HG03457 (cell line): ENCODE results near the gene ZNF580.

Source experiments
- ATAC-seq: cut with Tn5 transposase; IDR thresholded peaks from one replicate; pipeline ENCODE4 v1.9.1; 2021; ENCODE audit warnings: moderate number of reproducible peaks; ENCODE audit not compliant: unreplicated experiment

The ZNF580 gene

GRCh38 chr19:55690109-55690768 lies 49.4 kb downstream of the ZNF580 start:
- ATAC-seq, result no peak

GRCh38 chr19:55690769-55691545 lies 50.2 kb downstream of the ZNF580 start:
- ATAC-seq, result no peak

DNA sequence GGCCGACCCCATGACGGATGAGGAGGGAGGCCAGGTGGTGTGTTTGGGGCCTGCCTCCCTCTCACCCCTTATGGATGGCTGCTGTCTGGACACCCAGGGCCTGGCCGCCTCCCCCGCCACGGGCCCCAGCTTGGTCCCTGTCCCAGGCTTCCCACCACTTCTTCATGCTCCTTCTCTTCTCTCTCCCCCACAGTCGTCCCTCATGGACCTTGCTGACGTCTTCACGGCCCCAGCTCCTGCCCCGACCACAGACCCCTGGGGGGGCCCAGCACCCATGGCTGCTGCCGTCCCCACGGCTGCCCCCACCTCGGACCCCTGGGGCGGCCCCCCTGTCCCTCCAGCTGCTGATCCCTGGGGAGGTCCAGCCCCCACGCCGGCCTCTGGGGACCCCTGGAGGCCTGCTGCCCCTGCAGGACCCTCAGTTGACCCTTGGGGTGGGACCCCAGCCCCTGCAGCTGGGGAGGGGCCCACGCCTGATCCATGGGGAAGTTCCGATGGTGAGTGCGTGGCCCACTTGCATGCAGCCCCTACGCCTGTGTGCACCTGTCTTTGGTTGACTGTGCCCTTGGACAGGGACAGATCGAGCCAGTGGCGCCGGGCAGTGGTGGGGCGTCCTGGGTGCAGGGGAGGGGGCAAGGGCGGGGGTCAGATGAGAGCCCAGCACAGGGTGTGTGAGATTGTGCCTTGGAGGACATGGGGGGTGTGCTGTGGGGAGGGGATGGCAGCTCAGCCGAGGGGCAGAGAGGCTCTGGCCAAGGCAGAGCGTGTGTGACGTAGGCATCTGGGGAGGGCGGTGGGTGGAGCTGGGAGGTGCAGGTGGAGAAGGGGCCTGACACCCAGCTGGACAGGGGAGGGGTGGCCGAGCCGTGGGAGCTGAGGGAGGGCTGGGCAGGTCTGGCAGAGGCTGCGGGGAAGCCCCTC lies 51.0 kb downstream of the ZNF580 start:
- ATAC-seq, result no peak

- no peak for ATAC-seq
Measured at GRCh38 chr19:55692681-55693081, 51.9 kb downstream of the ZNF580 start.
